Stomach (tissue), 9 donors: ENCODE data around the gene PPM1L. TPM values are rescaled to one million over a fixed set of nuclear protein-coding genes. Genes with fewer than 3 reads are reported as not detected.
"Not testable (repeated sequence)": the region's sequence is repeated elsewhere in the genome, so short reads cannot be mapped to it uniquely, and the experiment has no call there.

Experiments
- DNase-seq, 2 donors: peaks; one replicate each; pipeline versions ENCODE4 v3.0.0 to v3.0.0-alpha.2; 2013 to 2019
- H3K27ac ChIP-seq, 5 donors: fragments of 200-600 bp in 4 of 5; sonication (generic) in 4 of 5; one replicate each; pipeline ENCODE4 v1.5.1; 2013 to 2019; ENCODE audit warnings: mild to moderate bottlenecking in 1 of 5, moderate library complexity in 1 of 5
- H3K27me3 ChIP-seq, 3 donors: fragments of 200-600 bp; sonication (generic); one replicate each; pipeline ENCODE4 v1.5.1; 2017 to 2019; ENCODE audit warnings: mixed run types in 1 of 3
- H3K36me3 ChIP-seq, 4 donors: fragments of 200-600 bp; sonication (generic); 1 replicate in 3 of 4; 2 replicates in 1 of 4; pipeline ENCODE4 v1.5.1; 2016 to 2019
- H3K4me1 ChIP-seq, 4 donors: fragments of 200-600 bp; sonication (generic); one replicate each; pipeline ENCODE4 v1.5.1; 2016 to 2019
- H3K4me3 ChIP-seq, 4 donors: fragments of 200-600 bp; sonication (generic) in 3 of 4; one replicate each; pipeline ENCODE4 v1.5.1; 2016 to 2019; ENCODE audit warnings: mild to moderate bottlenecking in 1 of 4
- H3K9me3 ChIP-seq, 4 donors: fragments of 200-600 bp; sonication (generic); one replicate each; pipeline ENCODE4 v1.5.1; 2016 to 2019
- EP300 ChIP-seq: sonication (generic); formaldehyde crosslinking; IDR thresholded peaks from one replicate; pipeline ENCODE4 v1.6.1; 2017; ENCODE audit warnings: antibody characterized with exemption
- POLR2A ChIP-seq, 4 donors: fragments of 450-650 bp; IDR thresholded peaks; one replicate each; pipeline ENCODE4 v1.6.1; 2016; ENCODE audit warnings: antibody characterized with exemption in 4 of 4, control low read depth in 2 of 4, mild to moderate bottlenecking in 1 of 4, moderate library complexity in 1 of 4
- POLR2AphosphoS5 ChIP-seq, 3 donors: sonication (generic); formaldehyde crosslinking; IDR thresholded peaks; one replicate each; pipeline ENCODE4 v1.6.1; 2016; ENCODE audit warnings: antibody characterized with exemption in 3 of 3
- WGBS, 5 donors: extraction: QIAGEN DNeasy Blood & Tissue Kit in 3 of 5; methylation state at CpG; one replicate each; pipeline versions ENCODE4 v1.1.5 to v1.1.7; 2013 to 2018; 5-methylcytosine and 5-hydroxymethylcytosine counted together
- intact Hi-C: fragments of 100-400 bp; cut with DNase I; formaldehyde crosslinking; loops from one replicate; pipeline ENCODE4 v1.15.1; 2023; ENCODE audit warnings: low total_unique reads
- polyA plus RNA-seq, 3 donors: library from polyadenylated mRNA; stranded (reverse); fragments of 200-250 nt; gene quantifications; one replicate each; pipeline ENCODE4 v1.2.3, GENCODE V29; 2013
- total RNA-seq, 5 donors: library from RNA; depleted of rRNA; stranded (reverse); fragments of >200 nt; gene quantifications; one replicate each; pipeline versions ENCODE4 v1.1.0 to v1.2.3, GENCODE V29; 2014 to 2016
- TF ChIP-seq, protein P1 (sequence below), 7 experiments: fragments of 450-650 bp in 4 of 7; fragments of 200-600 bp in 3 of 7; sonication (generic) in 3 of 7; IDR thresholded peaks; one replicate each; pipeline ENCODE4 v1.5.1; 2016 to 2019; ENCODE audit warnings: antibody characterized with exemption in 7 of 7, control low read depth in 2 of 7, mild to moderate bottlenecking in 1 of 7
- donor health status: healthy with polysubstance abuse.
- donor health status: Bipolar disorder and iron deficiency.
- donor health status: healthy.

PPM1L gene
- total and polyA plus RNA-seq, 8 donors, result 0.61 to 45.1 (median 15.2) TPM

DNA sequence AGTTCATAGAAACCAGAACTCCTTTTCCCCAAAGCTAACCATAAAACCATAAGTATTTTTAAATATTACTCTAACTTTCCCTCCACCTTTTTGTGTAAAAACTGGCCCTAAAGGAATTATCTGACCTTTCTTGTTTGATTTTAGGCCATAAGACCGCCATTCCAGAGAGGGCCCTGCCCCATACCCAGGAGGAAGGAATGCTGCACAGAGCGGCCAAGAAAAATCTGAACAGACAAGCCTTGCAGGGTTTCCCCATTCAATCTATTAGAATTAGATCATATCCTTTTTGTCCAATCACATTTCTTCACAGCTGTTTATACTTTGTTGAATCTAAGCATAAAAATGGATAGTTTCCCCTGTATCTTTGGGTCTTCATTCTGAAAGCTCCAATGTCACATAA lies 252.1 kb downstream of the PPM1L start:
- TF ChIP-seq POLR2A (IDR thresholded peaks at IDR 0.05), result no peak
- TF ChIP-seq EP300, result no peak
- no peak for TF ChIP-seq POLR2AphosphoS5 (IDR thresholded peaks at IDR 0.05)
- TF ChIP-seq, protein P1, sequence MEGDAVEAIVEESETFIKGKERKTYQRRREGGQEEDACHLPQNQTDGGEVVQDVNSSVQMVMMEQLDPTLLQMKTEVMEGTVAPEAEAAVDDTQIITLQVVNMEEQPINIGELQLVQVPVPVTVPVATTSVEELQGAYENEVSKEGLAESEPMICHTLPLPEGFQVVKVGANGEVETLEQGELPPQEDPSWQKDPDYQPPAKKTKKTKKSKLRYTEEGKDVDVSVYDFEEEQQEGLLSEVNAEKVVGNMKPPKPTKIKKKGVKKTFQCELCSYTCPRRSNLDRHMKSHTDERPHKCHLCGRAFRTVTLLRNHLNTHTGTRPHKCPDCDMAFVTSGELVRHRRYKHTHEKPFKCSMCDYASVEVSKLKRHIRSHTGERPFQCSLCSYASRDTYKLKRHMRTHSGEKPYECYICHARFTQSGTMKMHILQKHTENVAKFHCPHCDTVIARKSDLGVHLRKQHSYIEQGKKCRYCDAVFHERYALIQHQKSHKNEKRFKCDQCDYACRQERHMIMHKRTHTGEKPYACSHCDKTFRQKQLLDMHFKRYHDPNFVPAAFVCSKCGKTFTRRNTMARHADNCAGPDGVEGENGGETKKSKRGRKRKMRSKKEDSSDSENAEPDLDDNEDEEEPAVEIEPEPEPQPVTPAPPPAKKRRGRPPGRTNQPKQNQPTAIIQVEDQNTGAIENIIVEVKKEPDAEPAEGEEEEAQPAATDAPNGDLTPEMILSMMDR (IDR thresholded peaks at IDR 0.05), result no peak
- DNase-seq, result no peak
- H3K4me1 ChIP-seq, result no peaks in the 10 kb centered on the region
- H3K27ac ChIP-seq, result no peak overlapping the region
- no peak overlapping the region for H3K4me3 ChIP-seq
- H3K9me3 ChIP-seq, result no peaks in the 10 kb centered on the region
- intact Hi-C loops, result no loop called here
- H3K36me3 ChIP-seq, result no peaks in the 10 kb centered on the region
- H3K27me3 ChIP-seq, result no peaks in the 10 kb centered on the region
- WGBS, 5 donors, result 63 to 80% (median 70%) methylated on average over 2 of the region's 2 CpGs

DNA sequence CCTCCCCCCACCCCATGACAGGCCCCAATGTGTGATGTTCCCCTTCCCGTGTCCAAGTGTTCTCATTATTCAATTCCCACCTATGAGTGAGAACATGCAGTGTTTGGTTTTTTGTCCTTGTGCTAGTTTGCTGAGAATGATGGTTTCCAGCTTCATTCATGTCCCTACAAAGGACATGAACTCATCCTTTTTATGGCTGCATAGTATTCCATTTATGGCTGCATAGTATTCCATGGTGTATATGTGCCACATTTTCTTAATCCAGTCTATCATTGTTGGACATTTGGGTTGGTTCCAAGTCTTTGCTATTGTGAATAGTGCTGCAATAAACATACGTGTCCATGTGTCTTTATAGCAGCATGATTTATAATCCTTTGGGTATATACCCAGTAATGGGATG lies 254.1 kb downstream of the PPM1L start:
- H3K27me3 ChIP-seq, H3K4me3 ChIP-seq, H3K4me1 ChIP-seq, H3K9me3 ChIP-seq, DNase-seq, H3K36me3 ChIP-seq, intact Hi-C loops, H3K27ac ChIP-seq: not testable (repeated sequence)
- 82 to 100% (median 97%) methylated on average over 1 to 2 of the region's 2 CpGs for WGBS, 5 donors

DNA sequence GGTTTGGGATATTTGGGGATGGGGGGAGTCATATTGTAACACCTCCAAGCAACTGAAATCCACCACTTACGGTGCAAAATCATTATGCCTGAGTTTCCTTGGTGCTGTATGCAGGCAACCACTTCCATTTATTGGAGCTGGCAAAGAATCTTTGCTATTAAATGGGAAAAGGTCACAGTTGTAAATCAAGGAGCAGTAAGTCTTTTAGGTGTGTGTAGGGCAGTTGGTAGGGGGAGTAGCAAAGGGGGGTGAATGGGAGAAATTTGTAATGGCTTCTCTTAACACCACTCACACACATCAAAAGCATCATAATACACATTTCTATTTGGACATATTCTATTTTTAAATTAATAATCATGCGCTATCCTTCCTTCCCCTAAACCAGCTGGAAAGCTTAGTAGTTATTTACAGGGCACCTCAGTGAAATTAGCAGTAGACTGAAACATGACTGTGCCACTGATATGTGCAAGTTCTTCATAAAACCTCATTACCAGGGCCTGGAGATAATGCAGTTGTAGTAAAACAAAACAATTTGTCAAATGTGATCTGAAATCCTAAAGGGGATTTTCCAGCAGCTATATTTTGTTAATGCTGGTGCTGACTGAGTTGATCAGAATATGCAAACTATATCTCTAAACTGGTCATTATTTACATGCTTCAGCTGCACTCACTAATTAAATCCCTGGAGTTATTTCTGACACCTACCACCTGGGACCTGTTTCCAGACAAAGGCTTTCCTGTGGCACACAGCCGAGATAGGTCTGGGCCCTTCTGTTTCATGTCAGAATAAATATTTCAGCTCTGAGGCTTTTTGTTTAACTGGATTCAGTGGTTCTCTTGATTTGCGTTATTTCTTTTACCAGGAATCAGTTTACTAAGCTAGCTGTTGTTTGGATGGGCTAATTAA lies 259.1 kb downstream of the PPM1L start:
- H3K27ac ChIP-seq, result no peak overlapping the region
- H3K4me1 ChIP-seq, result peaks cover 0 to 18% (median 6%) of the 10 kb centered on the region in 4 donors
- H3K4me3 ChIP-seq, result no peak overlapping the region
- TF ChIP-seq, protein P1 (IDR thresholded peaks at IDR 0.05), result no peak
- TF ChIP-seq POLR2A (IDR thresholded peaks at IDR 0.05), result no peak
- TF ChIP-seq EP300, result no peak
- no peak for TF ChIP-seq POLR2AphosphoS5 (IDR thresholded peaks at IDR 0.05)
- no peaks in the 10 kb centered on the region for H3K9me3 ChIP-seq
- DNase-seq, result no peak
- intact Hi-C loops, result no loop called here
- WGBS, 5 donors, result 69 to 83% (median 73%) methylated on average over 4 of the region's 4 CpGs
- no peaks in the 10 kb centered on the region for H3K27me3 ChIP-seq
- no peaks in the 10 kb centered on the region for H3K36me3 ChIP-seq

DNA sequence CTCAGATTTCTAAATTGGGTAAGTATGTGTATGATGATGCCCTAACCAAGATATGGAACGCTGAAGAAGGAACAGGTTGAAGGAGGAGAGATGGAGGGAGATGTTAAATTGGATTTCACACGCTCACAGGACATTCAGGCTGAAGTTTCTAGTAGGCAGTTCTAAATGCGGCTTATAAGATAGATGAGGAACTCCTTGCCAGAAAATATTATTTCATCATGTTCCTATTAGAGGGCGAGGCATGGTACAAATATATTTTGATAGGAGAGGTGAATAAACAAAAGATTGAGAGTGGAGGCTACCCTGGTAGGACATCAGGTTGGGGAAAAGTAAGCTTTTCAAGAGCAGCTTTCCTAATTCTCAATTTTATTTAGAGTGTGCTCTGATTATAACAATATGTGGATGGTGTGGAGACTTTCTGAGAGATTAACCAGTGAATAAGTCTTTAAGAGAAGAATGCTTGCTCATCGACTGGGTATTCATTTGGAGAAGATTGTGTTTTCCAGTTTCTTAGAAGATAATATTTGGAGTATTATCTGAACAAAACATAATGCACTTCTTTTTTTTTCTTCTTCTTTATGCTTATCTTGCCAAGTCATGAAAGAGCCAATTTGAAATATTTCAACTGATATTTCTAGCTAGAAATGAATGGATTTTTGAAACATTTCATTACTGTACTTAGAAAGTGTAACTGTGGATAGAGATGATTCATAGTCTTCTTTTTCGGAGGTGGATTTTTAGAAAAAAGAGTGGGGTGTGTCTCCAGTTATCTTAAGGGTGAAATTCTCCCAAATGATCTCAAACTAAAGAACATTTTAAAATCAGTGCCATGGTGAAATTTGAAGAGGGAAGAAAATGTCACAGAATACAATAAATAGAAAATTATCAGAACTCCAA lies 260.6 kb downstream of the PPM1L start:
- Histone ChIP-seq H3K27ac (no peak overlapping the region), H3K4me3 (no peak overlapping the region), H3K9me3 (peaks cover 0 to 8% (median 0%) of the 10 kb centered on the region in 4 donors), H3K36me3 (no peaks in the 10 kb centered on the region), H3K4me1 (peaks cover 0 to 18% (median 6%) of the 10 kb centered on the region in 4 donors), H3K27me3 (no peaks in the 10 kb centered on the region)
- no peak for TF ChIP-seq POLR2AphosphoS5 (IDR thresholded peaks at IDR 0.05)
- no peak for TF ChIP-seq EP300
- TF ChIP-seq, protein P1 (IDR thresholded peaks at IDR 0.05), result no peak
- no peak for TF ChIP-seq POLR2A (IDR thresholded peaks at IDR 0.05)
- intact Hi-C loops, result no loop called here
- no peak for DNase-seq
- WGBS, 5 donors, result 76 to 86% (median 84%) methylated on average over 6 of the region's 6 CpGs
